H1 (cell line): ENCODE data around the gene FAM149B1.

Experiments used
- ATF2 ChIP-seq: IDR thresholded peaks from 2 replicates; pipeline ENCODE4 v1.6.1; 2012; ENCODE audit warnings: low read length, inconsistent platforms
- CREB1 ChIP-seq: IDR thresholded peaks from 2 replicates; pipeline ENCODE4 v1.6.1; 2012; ENCODE audit warnings: inconsistent platforms
- CTCF ChIP-seq, 3 experiments: IDR thresholded peaks; 1 replicate in 2 of 3; 2 replicates in 1 of 3; pipeline versions ENCODE4 v1.5.1 to v1.6.1; 2011; ENCODE audit warnings: low read length in 3 of 3, mild to moderate bottlenecking in 3 of 3, inconsistent platforms in 2 of 3, low read depth in 1 of 3, moderate library complexity in 1 of 3; ENCODE audit not compliant: insufficient read depth in 1 of 3; ENCODE audit errors: control extremely low read depth in 1 of 3
- KDM5A ChIP-seq: fragments of 200-600 bp; IDR thresholded peaks from 2 replicates; pipeline ENCODE4 v1.7.1; 2012; ENCODE audit warnings: mild to moderate bottlenecking, low read length, inconsistent platforms, mixed read lengths
- MAX ChIP-seq: IDR thresholded peaks from 2 replicates; pipeline ENCODE4 v1.6.1; 2012; ENCODE audit warnings: inconsistent platforms
- POLR2A ChIP-seq, 2 experiments: IDR thresholded peaks; 1 replicate in 1 of 2; 2 replicates in 1 of 2; pipeline ENCODE4 v1.6.1; 2011; ENCODE audit warnings: low read depth in 2 of 2, low read length in 2 of 2, mild to moderate bottlenecking in 2 of 2; ENCODE audit errors: control extremely low read depth in 1 of 2

- TF ChIP-seq CTCF (IDR thresholded peaks at IDR 0.05; ENCODE audit: control extremely low read depth in 1 of 3, insufficient read depth in 1 of 3, low read depth in 1 of 3, low read length in 3 of 3) (no peak), ATF2 (no peak), POLR2A (IDR thresholded peaks at IDR 0.05; ENCODE audit: control extremely low read depth in 1 of 2, low read depth in 2 of 2, low read length in 2 of 2) (no peak), CREB1 (no peak), MAX (no peak), KDM5A (no peak)
These were observed 15.9 kb downstream of the FAM149B1 start for GRCh38 chr10:73183667-73184281.
